GOT3 (cell line): Measurements from ENCODE around the gene RAB4B.
"Not testable (repeated sequence)": the region's sequence is repeated elsewhere in the genome, so short reads cannot be mapped to it uniquely, and the experiment has no call there.

ENCODE experiments used
- DNase-seq: peaks from one replicate; lab custom pipeline; 2025; ENCODE audit warnings: mixed read lengths; lab: John Stamatoyannopoulos, UW

Gene RAB4B

GRCh38 chr19:40777937-40778705, at the start of gene RAB4B:
Gene RAB4B, plus strand, starts transcription at chr19:40778247. Its CDS starts 129 bp downstream, at chr19:40778376.
- DNase-seq, result peak; percentile 97

- not testable (repeated sequence) for DNase-seq
Observed at GRCh38 chr19:40730065-40730464, 48.0 kb upstream of the RAB4B start.

- not testable (repeated sequence) for DNase-seq
Observed at GRCh38 chr19:40732304-40732703, 45.7 kb upstream of the RAB4B start.

- DNase-seq, result no peak
Observed at GRCh38 chr19:40733149-40733548, 44.9 kb upstream of the RAB4B start.

- no peak for DNase-seq
Observed at GRCh38 chr19:40735013-40735771, 42.9 kb upstream of the RAB4B start.

- DNase-seq, result no peak
Observed at GRCh38 chr19:40736661-40737060, 41.4 kb upstream of the RAB4B start.

- DNase-seq, result no peak
Observed at GRCh38 chr19:40737102-40737644, 40.9 kb upstream of the RAB4B start.

GRCh38 chr19:40739030-40739839, 38.8 kb upstream of the RAB4B start:
- DNase-seq, result no peak

GRCh38 chr19:40739871-40740703, 38.0 kb upstream of the RAB4B start:
- no peak for DNase-seq

GRCh38 chr19:40740747-40741146, 37.3 kb upstream of the RAB4B start:
- DNase-seq, result no peak

GRCh38 chr19:40741527-40742390, 36.3 kb upstream of the RAB4B start:
- no peak for DNase-seq

- no peak for DNase-seq
Observed at GRCh38 chr19:40742477-40742876, 35.6 kb upstream of the RAB4B start.

GRCh38 chr19:40742886-40743285, 35.2 kb upstream of the RAB4B start:
- no peak for DNase-seq

GRCh38 chr19:40743926-40744325, 34.1 kb upstream of the RAB4B start:
- no peak for DNase-seq

GRCh38 chr19:40744554-40745401, 33.3 kb upstream of the RAB4B start:
- DNase-seq, result no peak

GRCh38 chr19:40745402-40745780, 32.7 kb upstream of the RAB4B start:
- no peak for DNase-seq

- DNase-seq, result no peak
Observed at GRCh38 chr19:40747536-40747935, 30.5 kb upstream of the RAB4B start.

- DNase-seq, result peak; percentile 98
Observed at GRCh38 chr19:40750058-40750873, 27.8 kb upstream of the RAB4B start, which contains the start of gene ACTMAP. Gene ACTMAP, minus strand, starts transcription at chr19:40750477. Its CDS starts 674 bp downstream, at chr19:40749803.
